ENCODE measurements around the gene SLMAP. TPM values are rescaled to one million over a fixed set of nuclear protein-coding genes. Genes with fewer than 3 reads are reported as not detected.

Gene SLMAP
- polyA plus RNA-seq, 1 donor (not counting 4 experiments of a cell fraction or from before 2014, with no cell fraction given) = 58.0 TPM

GRCh38 chr3:57852896-57853295 lies 96.8 kb downstream of the SLMAP start:
- H3K36me3 ChIP-seq (ENCODE audit: control insufficient read depth in 2 of 2, extremely low read depth in 1 of 2, insufficient read depth in 2 of 2, low read length in 2 of 2) = peaks cover 3 to 4% of the 10 kb centered on the region in 2 experiments
- H3K9me1 ChIP-seq (ENCODE audit: control insufficient read depth, extremely low read depth, insufficient read depth, low read length) = no peaks in the 10 kb centered on the region
- dilution Hi-C loops (cut with MboI; ENCODE audit: extremely low pct_ligation_motif_present, low sequenced_read_pairs) = no loop called here
- H3K27me3 ChIP-seq (ENCODE audit: control insufficient read depth, extremely low read depth, insufficient read depth, low read length) = no peaks in the 10 kb centered on the region
- FAIRE-seq (peak; percentile 48), DNase-seq (ENCODE audit: low read depth, low spot score) (no peak)
- no peak overlapping the region for H3K4me2 ChIP-seq (ENCODE audit: control insufficient read depth, extremely low read depth, insufficient read depth, low read depth, low read length)
- H3K4me1 ChIP-seq (ENCODE audit: control insufficient read depth, extremely low read depth, insufficient read depth, low read length) = peaks cover 4% of the 10 kb centered on the region
- no peak overlapping the region for H3K9ac ChIP-seq (ENCODE audit: control insufficient read depth, extremely low read depth, insufficient read depth, low read length)
- no peaks in the 10 kb centered on the region for H4K20me1 ChIP-seq (ENCODE audit: control insufficient read depth, extremely low read depth, insufficient read depth, low read length)
- H2AFZ ChIP-seq (ENCODE audit: control insufficient read depth, low read length) = no peak overlapping the region
- peaks cover 7% of the 10 kb centered on the region for H3K79me2 ChIP-seq (ENCODE audit: control insufficient read depth, insufficient read depth, low read length)
- H3K4me3 ChIP-seq (ENCODE audit: control insufficient read depth in 2 of 3, extremely low read depth in 1 of 3, insufficient read depth in 2 of 3, low read depth in 1 of 3, low read length in 3 of 3) = no peak overlapping the region
- TF ChIP-seq, protein P1, sequence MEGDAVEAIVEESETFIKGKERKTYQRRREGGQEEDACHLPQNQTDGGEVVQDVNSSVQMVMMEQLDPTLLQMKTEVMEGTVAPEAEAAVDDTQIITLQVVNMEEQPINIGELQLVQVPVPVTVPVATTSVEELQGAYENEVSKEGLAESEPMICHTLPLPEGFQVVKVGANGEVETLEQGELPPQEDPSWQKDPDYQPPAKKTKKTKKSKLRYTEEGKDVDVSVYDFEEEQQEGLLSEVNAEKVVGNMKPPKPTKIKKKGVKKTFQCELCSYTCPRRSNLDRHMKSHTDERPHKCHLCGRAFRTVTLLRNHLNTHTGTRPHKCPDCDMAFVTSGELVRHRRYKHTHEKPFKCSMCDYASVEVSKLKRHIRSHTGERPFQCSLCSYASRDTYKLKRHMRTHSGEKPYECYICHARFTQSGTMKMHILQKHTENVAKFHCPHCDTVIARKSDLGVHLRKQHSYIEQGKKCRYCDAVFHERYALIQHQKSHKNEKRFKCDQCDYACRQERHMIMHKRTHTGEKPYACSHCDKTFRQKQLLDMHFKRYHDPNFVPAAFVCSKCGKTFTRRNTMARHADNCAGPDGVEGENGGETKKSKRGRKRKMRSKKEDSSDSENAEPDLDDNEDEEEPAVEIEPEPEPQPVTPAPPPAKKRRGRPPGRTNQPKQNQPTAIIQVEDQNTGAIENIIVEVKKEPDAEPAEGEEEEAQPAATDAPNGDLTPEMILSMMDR (optimal IDR thresholded peaks at IDR 0.05 in 1 of 3, IDR thresholded peaks at IDR 0.05 in 1 of 3, conservative IDR thresholded peaks at IDR 0.05 in 1 of 3; ENCODE audit: extremely low read depth in 1 of 3, insufficient read depth in 2 of 3, low read length in 3 of 3) = no peak
- no peak for TF ChIP-seq EZH2 (IDR thresholded peaks at IDR 0.05; ENCODE audit: low read length)
- no peaks in the 10 kb centered on the region for H3K9me3 ChIP-seq (ENCODE audit: control insufficient read depth, low read depth, low read length)
- H3K27ac ChIP-seq (ENCODE audit: control insufficient read depth, insufficient read depth, low read length) = peak overlapping the region; percentile 5

- Histone ChIP-seq H3K4me1 (ENCODE audit: control insufficient read depth, extremely low read depth, insufficient read depth, low read length) (peaks cover 4% of the 10 kb centered on the region), H3K9ac (ENCODE audit: control insufficient read depth, extremely low read depth, insufficient read depth, low read length) (no peak overlapping the region), H2AFZ (ENCODE audit: control insufficient read depth, low read length) (no peak overlapping the region), H4K20me1 (ENCODE audit: control insufficient read depth, extremely low read depth, insufficient read depth, low read length) (no peaks in the 10 kb centered on the region), H3K27me3 (ENCODE audit: control insufficient read depth, extremely low read depth, insufficient read depth, low read length) (no peaks in the 10 kb centered on the region), H3K79me2 (ENCODE audit: control insufficient read depth, insufficient read depth, low read length) (peaks cover 4% of the 10 kb centered on the region), H3K4me3 (ENCODE audit: control insufficient read depth in 2 of 3, extremely low read depth in 1 of 3, insufficient read depth in 2 of 3, low read depth in 1 of 3, low read length in 3 of 3) (no peak overlapping the region), H3K9me3 (ENCODE audit: control insufficient read depth, low read depth, low read length) (no peaks in the 10 kb centered on the region), H3K27ac (ENCODE audit: control insufficient read depth, insufficient read depth, low read length) (no peak overlapping the region), H3K9me1 (ENCODE audit: control insufficient read depth, extremely low read depth, insufficient read depth, low read length) (peaks cover 2% of the 10 kb centered on the region), H3K4me2 (ENCODE audit: control insufficient read depth, extremely low read depth, insufficient read depth, low read depth, low read length) (no peak overlapping the region), H3K36me3 (ENCODE audit: control insufficient read depth in 2 of 2, extremely low read depth in 1 of 2, insufficient read depth in 2 of 2, low read length in 2 of 2) (peaks cover 2 to 21% of the 10 kb centered on the region in 2 experiments)
- DNase-seq (ENCODE audit: low read depth, low spot score) (no peak), FAIRE-seq (no peak)
- dilution Hi-C loops (cut with MboI; ENCODE audit: extremely low pct_ligation_motif_present, low sequenced_read_pairs) = no loop called here
- TF ChIP-seq, protein P1 (optimal IDR thresholded peaks at IDR 0.05 in 1 of 3, IDR thresholded peaks at IDR 0.05 in 1 of 3, conservative IDR thresholded peaks at IDR 0.05 in 1 of 3; ENCODE audit: extremely low read depth in 1 of 3, insufficient read depth in 2 of 3, low read length in 3 of 3) = no peak
- no peak for TF ChIP-seq EZH2 (IDR thresholded peaks at IDR 0.05; ENCODE audit: low read length)
Measured at GRCh38 chr3:57855281-57855680, 99.2 kb downstream of the SLMAP start.
